ENCODE data around the gene ACSL6.

DNA sequence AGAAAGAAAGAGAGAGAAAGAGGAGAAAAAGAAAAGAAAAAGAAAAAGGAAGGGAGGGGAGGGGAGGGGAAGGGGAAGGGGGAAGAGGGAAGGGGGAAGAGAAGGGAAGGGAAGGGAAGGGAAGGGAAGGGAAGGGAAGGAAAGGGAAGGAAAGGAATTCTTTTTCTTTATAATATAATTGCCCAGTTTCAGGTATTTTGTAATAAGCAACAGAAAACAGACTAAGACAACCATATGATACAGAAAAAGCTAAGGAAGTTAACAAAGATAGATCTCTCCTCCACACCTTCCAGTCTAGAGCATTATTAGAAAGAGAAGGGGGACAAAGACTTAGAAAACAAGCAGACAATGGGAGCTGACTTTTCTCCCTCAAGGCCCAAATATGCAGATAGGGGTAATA lies 97.0 kb downstream of the ACSL6 start:
- TF ChIP-seq CTCF (IDR thresholded peaks at IDR 0.05 in 8 of 11, conservative IDR thresholded peaks at IDR 0.05 in 3 of 11), result no peak
- no peak for TF ChIP-seq POLR2AphosphoS5 (IDR thresholded peaks at IDR 0.05)

Measured in spleen (tissue), 7 donors.